Lower leg skin (tissue), 3 donors: ENCODE data around the gene DDX49.

Experiments used
- POLR2A ChIP-seq, 2 donors: fragments of 450-650 bp; IDR thresholded peaks; one replicate each; pipeline ENCODE4 v1.6.1; 2016 to 2017; ENCODE audit warnings: antibody characterized with exemption in 2 of 2, mild to moderate bottlenecking in 1 of 2, moderate library complexity in 1 of 2
- TF ChIP-seq, protein P1 (sequence below), 3 donors: fragments of 450-650 bp; IDR thresholded peaks; one replicate each; pipeline ENCODE4 v1.5.1; 2016; ENCODE audit warnings: antibody characterized with exemption in 3 of 3, mild to moderate bottlenecking in 3 of 3, moderate library complexity in 2 of 3

DNA sequence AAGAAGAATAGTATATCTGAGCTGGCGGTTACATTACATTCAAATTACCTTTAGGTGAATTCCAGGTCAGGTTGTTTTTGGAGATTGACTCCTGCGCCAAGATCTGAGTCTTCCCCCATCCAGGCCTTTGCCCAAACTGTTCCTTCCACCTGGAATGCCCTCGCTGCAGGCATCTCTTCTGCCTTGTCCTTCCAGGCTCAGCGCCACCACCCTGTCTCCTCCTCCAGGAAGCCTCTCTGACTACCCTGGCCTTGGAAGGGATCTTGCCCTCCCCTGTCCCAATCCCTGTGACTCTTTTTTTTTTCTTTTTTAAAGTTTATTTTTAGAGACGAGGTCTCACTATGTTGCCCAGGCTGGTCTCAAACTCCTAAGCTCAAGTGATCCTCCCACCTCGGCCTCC lies 23.2 kb downstream of the DDX49 start:
- TF ChIP-seq, protein P1, sequence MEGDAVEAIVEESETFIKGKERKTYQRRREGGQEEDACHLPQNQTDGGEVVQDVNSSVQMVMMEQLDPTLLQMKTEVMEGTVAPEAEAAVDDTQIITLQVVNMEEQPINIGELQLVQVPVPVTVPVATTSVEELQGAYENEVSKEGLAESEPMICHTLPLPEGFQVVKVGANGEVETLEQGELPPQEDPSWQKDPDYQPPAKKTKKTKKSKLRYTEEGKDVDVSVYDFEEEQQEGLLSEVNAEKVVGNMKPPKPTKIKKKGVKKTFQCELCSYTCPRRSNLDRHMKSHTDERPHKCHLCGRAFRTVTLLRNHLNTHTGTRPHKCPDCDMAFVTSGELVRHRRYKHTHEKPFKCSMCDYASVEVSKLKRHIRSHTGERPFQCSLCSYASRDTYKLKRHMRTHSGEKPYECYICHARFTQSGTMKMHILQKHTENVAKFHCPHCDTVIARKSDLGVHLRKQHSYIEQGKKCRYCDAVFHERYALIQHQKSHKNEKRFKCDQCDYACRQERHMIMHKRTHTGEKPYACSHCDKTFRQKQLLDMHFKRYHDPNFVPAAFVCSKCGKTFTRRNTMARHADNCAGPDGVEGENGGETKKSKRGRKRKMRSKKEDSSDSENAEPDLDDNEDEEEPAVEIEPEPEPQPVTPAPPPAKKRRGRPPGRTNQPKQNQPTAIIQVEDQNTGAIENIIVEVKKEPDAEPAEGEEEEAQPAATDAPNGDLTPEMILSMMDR (IDR thresholded peaks at IDR 0.05), result no peak
- TF ChIP-seq POLR2A (IDR thresholded peaks at IDR 0.05), result no peak
